Inflammatory macrophage treated with lipopolysaccharide for 1 hour (primary cell): ENCODE measurements around the gene WNK2.

Source experiments
- DNase-seq, 2 donors: peaks; one replicate each; pipeline ENCODE4 v3.0.0-alpha.2; 2020 to 2022

WNK2 gene

DNA sequence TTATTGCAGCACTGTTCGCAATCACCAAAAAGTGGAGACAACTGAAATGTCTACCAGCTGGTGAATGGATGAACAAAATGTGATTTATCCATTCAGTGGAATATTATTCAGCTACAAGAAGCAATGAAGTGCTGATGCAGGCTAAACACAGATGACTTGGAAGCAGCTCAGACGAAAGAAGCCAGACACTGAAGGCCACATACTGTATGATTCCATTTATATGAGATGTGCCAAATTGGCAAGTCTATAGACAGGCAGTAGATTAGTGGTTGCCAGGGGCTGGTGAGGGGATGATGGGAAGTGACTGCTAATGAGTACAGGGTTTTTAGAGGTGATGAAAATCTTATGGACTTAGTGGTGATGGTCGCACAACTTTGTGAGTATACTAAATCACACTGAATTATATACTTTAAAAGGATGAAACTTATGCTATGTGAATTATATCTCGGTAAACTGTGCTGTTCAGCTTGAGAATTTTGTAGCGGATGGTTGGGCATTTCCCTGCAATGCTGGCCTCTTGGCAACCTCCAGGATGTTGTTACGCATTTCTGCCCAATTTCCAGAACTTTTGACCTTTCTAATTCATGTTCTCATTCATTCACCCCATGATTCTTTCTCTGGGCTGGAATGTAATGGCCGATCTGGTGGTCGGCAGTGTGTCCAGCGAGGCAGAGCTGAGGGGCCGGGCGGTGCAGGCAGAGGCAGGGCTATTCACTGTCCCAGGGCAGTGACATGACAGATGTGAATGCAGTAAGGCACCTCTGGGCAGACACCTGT, 22.0 kb upstream of the WNK2 start:
- DNase-seq, result no peak

DNA sequence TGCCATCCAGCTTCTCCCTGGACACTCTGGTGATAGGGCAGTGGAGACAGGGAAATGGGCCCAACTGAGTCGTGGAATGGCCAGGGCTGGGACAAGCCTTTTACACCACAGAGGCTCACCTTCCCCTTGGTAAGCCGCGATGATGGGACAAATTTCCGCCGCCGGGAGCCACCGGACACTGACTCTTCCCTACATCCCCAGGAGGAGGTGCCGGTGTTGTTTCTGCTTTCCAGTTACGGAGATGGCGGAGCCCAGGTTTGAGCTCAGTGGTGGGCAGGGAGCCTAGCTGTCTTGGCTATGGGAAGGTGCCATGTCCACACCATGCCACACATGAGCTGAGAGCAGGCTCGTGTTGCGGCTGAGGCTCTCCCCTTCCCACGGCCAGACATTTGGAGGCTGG, 19.9 kb upstream of the WNK2 start:
- DNase-seq, result no peak

DNA sequence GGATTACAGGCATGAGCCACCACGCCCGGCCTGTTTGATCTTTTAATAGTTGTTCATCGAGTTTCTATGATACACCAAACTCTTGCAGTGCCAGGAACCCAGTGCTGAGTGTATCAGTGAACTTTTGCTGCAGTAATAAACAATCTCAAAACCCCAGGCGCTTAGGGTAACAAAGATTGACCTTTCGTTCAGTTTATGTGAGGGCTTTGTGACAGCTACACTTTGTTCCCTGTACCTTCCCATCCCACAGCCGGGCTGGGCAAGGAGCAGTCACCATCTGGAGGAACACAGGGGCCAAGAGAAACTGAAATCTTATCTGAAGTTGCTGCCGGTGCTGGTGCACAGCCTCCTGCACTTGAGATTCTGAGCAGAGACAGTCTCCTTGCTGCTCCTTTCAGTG, 17.2 kb upstream of the WNK2 start:
- DNase-seq, result no peak

DNA sequence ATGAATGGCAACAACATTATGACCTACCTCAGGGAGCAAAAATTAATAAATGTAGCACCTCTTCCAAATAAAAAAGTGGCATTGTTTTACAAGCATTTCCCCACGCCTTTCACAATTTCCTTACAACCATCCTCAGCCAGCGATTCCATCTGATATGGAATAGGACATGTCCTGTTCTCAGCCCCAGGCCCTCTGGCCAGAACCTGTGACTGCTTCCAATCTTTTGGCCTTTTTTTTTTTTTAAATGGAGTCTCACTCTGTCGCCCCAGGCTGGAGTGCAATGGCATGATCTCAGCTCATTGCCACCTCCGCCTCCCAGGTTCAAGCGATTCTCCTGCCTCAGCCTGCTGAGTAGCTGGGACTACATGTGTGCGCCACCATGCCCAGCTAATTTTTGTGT, 16.8 kb upstream of the WNK2 start:
- no peak for DNase-seq

DNA sequence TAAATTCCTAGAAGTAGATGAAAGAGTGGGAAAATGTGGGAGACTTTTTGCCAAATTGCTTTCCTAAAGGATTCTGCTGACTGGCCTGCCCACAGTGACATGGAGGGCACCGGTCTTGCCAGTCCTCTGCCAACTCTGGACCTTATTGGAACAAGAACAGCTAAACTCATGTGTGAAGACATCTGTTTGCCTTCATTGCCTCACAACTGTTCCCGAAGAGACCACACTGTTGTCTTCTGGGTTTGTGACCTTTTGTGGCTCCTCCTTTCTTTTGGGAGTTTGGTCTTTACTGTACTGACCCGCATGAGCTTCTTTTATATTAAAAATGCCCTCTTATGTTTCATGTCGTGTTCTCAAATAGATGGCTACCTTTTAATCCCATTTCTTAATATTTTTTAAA, 16.1 kb upstream of the WNK2 start:
- no peak for DNase-seq

DNA sequence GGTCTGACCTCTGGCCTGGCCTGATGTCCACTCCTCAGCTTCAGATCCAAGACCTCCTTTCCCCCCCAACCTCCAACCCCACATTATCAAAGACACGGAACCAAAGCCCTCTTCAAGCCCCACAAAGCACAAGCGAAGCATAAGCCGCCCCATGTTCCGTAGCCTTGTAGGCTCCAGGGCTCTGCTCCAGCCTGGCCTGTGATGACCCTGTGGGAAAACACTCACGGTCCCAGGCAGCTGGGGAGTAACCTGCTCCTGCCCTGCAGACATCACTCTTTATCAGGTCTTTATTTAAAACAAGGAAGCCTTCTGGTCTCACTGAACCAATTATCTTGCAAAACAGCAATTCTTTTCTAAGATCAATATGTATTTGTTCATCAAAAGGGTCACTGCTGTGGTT, 15.4 kb upstream of the WNK2 start:
- no peak for DNase-seq

DNA sequence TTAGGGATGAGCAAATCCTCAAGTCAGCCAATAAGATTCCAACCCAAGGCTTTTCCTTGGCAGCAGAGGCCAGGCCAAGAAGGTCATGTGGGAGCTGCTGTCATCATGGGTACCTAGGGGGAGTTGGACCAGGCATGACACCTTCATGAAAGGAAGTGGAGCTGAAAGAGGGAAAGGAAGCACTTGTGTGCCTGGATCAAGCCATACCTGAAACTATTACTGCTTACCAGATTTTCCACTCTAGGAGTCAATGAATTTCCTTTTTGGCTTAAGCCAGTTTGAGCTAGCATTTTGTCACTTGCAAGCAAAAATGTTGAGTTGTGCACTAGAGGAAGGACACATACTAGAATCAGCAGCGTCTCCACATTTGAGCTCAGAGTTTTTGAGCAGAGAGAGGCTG, 14.5 kb upstream of the WNK2 start:
- no peak for DNase-seq

DNA sequence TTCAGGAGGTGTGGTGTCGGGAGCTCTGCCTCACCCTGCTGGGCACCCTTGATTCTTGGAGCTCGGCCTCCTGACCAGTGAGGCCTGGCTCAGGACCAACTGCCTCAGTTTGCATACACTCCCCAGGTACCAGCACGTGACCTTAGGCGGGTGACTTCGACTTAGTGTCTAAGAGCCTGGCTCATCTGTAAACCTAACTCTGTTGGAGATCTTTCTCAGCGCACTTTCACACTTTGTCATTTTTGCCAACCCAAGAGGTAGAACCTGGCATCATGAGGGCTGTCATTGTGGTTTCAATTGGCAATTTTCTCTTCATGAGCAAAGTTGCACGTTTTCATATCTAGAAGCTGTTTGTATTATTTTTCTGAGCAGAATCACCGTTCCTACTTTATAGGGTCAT, 13.4 kb upstream of the WNK2 start:
- DNase-seq, result no peak

DNA sequence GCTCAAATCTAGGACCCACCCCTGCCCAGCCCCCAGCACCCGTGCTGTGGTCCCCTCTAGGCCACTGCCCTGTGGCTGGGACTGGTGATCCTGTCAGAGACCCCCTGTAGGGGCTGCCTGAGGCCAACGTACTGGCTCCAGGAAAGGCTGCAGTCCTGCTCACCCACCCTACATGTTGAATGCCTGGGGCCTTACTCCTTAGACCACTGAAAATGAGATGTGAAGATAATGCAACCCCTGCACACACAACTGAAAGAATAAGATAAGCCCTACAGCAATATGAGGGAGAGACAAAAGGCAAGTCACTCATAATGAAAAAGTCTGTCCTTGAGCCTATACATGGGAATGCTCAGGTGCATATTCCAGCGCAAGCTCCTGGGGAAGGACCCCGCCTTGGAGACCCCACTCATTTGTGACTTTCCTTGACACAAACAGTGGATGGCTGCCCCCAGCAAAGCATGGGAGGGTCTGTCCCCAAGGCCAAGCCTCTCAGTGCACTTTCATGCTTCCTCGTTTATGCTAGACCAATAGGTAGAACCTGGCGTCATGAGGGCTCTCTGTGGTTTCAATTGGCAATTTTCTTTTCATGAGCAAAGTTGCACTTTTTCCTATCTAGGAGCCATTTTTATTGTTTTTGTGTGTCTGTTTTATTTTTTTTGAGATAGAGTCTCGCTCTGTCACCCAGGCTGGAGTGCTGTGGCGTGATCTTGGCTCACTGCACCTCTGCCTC, 12.5 kb upstream of the WNK2 start:
- no peak for DNase-seq

DNA sequence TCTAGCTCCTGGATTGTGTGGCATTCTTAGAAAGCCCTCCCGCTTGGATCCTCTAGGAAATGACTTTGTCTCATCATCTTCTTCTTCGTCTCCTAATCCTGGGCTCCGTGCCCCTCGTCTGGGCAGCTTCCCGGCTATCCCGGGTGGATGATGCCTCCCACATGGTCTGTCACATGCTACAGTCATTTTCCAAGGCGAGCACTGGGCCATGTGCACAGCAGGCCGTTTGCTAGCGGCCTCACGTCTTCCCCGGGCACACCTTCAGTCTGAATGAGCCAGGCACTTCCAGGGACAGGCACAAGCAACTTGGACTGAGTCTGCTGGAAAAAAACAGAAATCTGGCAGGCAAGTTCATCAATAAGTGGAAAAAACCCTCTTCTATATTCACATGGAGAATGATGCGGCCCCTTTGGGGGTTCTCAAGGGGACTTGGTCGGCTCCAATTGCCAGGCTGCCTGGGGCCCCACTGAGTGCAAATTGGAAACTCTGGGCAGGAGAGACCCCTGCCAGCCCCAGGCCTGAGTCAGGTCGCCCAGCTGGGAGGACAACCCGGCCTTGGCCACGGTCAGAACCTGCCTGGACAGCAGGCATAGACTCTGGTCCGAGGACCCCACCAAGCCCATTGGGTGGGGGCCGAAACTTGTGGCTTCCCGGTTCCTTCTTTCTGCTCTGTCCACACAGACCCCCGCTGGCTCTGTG, 11.1 kb upstream of the WNK2 start:
- DNase-seq, result no peak

DNA sequence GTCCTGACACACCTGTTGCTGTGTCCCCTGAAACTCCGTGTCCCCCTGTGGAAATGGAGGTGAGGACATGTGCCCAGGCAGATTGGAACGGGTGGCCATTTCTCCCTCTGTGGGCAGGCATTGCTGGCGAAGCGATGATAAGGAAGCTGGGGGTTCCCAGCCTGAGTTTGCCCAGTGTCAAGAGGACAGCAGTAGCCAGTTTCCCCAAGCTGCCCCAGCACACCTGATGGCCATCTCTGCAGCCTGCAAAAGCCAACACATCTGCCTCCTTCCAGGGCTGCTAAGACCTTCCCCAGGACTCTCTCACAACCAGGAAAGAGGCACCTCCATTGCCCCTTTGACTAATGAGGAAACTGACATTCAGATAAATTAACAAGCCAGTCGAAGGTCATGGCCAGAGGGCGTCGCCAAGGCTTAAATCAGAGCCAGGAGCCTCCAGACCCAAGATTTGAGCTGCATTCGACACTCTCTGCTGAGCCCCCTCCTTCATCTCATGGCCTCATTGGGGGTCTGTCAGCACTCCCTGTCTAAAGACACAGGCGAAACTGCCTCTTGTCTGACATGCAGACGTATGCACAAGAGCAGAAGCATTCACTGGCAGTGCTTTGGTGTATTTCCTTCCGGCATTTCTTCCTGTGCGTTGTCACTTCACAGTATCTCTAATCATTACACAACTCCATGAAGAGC, 10.4 kb upstream of the WNK2 start:
- no peak for DNase-seq

DNA sequence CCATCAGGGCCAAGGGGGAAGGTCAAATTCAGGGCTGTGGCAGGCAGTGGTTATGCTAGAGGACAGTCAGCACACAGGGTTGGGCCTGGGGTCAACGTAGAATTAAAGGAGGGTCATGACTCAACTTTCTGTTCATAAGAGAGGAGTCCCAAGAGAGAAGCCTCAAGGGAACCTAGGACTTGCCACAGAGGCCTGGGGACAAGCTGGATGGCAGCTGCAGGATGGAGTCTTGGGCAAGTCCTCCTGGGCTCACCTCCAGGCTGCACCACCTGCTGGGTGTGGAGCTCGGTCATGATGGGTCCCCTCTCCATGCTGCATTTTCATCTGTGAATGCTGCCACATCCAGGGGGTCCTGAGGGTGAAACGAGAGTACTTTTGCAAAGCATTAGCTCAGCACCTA, 9.0 kb upstream of the WNK2 start:
- no peak for DNase-seq

DNA sequence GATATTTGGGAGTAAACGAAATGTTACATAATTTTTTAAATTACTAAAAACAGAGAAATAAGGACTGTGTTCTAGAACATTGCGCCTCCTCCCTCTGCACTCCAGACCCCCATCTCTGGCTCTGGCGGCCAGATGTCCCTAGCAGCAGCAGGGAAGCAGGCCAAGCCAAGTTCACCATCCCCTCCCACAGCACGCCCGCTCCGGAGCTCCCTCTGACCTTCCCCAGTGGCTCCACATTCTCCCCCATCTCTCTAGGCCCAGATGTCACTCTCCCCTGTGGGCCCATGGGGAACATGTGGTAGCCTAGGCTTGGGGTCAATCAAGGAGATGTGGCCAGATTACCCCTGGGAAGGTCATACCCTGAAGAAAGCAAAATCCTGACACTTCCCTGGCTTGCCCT, 6.3 kb upstream of the WNK2 start:
- no peak for DNase-seq

DNA sequence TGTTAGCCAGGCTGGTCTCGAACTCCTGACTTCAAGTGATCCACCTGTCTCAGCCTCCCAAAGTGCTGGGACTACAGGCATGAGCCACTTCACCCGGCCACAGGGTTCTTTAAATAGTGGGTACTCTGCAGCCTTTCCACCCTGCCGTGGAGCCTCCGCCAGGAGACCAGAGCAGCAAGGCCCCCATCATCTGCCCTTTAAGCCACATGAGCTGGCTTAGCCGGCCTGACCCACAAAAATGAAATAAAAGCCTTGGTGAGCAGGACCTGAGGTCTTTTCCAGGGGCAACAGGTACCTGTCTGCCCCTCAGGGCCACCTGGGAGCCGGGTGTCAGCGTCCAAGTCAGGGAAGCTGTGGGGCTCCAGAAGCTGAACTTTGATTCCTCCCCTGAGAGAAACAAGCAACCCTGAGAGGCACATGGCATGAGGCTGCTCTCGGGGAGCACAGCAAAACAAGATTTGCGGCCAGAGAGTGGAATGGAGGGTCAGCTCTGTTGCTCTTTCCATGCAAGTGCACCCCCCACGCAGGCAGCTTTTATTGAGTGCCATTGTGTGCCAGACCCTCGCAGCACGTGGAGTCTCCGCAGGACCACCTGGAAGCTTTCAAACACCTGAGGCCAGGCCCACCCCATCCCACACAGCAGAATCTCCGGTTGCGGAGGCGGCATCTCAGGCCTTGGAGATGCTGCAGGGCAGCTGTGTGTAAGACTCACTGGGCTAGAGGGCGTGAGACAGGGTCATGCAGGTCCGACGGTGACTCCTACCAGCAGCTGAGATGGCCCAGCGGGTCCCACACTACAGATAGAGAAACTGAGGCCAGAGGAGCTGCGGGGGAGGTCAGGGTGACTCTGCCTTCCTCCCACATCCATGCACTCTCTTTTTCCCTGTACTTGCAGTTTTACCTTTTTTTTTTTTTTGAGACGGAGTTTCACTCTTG, 4.8 kb upstream of the WNK2 start:
- DNase-seq, result no peak

DNA sequence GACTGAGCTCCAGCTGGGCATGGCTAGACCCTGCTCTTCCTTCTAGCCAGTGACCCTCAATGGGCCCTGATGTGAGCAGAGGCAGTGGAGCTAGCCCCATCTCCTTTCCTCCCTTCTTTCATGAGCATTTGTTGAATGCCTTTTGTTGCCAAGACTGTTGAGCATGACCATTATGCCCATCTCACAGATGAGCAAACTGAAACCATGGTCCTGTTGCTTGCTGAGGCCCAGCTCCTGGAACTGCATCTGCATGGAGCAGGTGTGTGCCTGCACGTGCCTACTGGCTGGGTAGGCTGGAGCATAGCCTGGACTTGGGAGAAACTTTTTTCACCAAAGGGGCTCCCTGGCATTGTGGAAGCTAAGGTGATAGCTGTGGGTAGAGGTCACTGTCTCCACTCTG, 3.0 kb upstream of the WNK2 start:
- no peak for DNase-seq

DNA sequence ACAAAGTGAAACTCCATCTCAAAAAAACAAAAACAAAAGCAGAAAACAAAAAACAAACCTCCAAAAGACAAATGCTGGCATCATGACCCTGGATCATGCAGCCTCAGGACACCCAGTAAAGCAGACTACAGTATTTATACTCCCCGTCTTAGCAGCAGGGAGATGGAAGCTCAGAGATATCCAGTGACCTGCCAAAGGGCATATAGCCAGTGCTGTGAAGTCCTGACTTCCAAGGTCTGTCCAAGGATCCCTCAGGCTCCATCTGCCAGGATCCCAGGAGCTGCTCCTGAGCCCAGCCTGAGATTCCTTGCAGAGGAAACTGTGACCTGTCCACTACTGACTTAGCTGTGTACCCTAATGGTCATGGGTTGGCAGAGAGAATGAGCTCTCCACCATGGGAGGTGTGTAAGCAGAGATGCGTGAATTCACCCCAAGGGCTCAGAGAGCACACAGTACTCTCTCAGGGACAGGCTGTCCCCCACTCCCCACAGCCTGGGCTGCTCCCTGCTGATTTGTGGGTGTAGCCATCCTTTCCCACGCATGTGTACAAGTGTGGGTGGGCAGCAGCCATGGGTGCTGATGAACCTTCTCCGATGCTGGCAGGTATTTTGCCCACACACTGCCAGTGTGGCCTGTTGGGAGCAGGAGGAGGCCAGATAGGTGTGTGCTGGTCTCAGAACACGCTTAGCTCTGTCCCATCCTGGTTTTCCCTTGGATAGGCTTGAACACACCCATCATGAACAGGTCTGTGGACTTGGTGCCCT, 2.1 kb upstream of the WNK2 start:
- no peak for DNase-seq

DNA sequence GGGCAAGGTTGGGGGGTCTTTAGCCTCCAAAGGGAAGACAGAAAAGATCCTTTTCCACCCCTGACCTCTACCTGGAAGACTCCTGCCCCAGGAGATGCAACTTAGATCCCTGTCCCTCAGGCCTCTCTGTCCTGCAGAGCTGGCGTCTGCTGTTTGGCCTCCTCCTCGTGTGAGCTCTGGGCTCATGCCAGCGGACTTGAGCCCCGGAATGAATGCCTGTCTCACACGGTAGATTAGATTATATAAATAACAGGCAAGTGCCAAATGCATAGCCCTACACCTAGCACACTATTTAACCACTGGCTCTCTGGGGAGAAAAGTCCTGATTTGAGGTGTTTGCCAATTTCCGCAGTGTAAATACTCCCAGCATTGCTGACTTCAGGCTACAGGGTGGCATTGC, 1.4 kb upstream of the WNK2 start:
- no peak for DNase-seq

DNA sequence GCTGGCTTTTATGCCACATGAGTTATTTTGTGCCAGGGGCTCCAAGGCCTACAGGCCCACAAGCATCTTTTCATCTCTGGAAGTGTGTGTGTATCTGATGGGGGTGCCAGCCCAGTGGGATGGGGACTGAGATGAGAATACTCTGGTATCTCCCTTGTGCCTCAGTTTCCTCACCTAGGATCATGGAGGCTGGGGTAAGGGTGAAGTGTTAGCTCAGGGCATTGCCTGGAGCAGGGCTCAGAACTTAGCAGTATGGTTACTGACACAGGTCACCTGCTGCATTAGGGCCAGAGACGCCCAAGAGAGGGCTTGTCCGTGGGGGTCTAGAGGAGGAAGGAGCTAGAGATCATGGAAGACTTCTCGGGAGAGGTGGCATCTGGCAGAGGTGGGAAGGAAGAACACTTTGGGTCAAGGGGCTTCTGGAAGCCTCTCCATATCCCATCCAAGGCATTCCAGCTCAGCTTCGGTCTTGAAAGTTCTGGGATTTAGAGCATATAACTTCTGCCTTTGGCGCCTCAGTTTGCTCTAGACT, 742 bp upstream of the WNK2 start:
- DNase-seq, result no peak

DNA sequence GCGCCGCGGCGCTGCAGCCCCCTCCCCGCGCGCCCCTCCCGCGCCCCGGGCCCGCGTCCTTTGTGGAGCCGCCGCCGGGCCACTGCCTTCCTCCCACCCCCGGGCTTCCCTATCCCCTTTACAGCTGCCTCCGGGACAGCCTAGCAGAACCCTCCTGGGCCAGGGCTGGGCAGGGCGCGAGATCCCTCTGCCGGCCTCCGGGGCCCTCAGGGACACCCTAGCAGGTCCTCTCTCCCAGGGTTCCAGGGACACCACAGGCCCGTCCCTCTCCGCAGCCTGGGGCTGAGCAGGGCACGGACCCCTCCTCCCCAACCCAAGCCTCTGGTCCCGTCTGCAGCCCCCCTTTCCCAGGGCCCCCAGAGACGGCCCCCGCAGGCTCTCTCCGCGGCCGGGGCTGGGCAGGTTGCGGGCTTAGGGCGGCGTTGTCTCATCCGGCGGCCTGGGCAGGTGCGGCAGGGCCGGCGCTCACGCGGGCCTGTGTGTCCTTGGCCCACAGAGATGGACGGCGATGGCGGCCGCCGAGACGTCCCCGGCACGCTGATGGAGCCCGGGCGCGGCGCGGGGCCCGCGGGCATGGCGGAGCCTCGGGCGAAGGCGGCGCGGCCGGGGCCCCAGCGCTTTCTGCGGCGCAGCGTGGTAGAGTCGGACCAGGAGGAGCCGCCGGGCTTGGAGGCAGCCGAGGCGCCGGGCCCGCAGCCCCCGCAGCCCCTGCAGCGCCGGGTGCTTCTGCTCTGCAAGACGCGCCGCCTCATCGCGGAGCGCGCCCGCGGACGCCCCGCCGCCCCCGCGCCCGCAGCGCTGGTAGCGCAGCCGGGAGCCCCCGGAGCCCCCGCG, 710 bp downstream of the WNK2 start:
- DNase-seq, result no peak
